ENCODE measurements around the gene TMEM30B.

TMEM30B gene

GRCh38 chr14:61231810-61232209, 49.3 kb downstream of the TMEM30B start:
- no peak for DNase-seq

GRCh38 chr14:61229981-61230380, 51.2 kb downstream of the TMEM30B start:
- no peak for DNase-seq

- DNase-seq: no peak
These were observed 51.7 kb downstream of the TMEM30B start for GRCh38 chr14:61229475-61229888.

- DNase-seq: no peak
These were observed 53.1 kb downstream of the TMEM30B start for GRCh38 chr14:61227884-61228591.
